Activated T-cell treated with anti-CD3 and anti-CD28 coated beads, Interleukin-2, amount 50 U/mL, for 48 hours (primary cell): ENCODE results near the gene SH3BP5L.

ENCODE experiments used
- DNase-seq, 2 experiments: peaks; one replicate each; pipeline ENCODE4 v3.0.0-alpha.2; 2020

SH3BP5L gene

DNA sequence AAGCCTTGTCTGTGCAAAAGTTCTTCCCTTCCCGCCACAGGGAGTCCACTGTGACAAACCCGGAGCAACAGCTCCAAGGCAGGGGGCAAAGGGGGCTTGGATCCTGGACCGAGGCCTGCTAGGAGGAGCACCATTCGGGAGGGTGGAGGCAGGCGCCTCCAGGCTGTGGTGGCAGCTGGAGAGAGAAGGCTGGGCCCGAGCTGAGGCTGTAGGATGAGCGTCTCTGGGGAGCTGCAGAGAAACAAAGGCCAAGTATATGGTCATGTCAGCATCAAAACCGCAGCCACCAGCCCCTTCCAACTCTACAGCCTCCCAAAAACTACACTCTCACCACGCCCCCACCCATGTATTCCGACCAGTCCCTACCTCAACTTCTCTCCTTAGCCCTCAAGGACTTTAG is 579 bp downstream of the SH3BP5L start:
- no peak for DNase-seq

DNA sequence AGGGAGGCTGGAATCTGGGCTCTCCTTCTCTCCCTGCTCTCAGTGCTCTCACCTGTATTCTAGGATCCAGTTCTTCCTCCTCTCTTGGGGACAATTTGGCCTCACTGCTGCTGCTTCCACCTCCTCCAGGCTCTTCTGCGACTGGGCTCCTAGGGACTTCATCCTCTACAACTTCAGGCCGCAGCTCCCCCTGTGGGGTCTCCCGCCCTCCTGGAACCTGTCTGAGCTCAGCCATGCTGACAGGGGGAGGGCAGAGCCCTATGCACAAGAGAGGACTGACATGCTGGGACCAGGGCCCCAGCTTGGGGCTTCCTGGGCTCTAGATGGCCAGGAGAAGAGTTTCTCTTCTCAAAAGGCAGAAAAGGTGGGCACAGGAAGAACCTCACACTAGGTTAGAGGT is 1.0 kb downstream of the SH3BP5L start:
- no peak for DNase-seq

DNA sequence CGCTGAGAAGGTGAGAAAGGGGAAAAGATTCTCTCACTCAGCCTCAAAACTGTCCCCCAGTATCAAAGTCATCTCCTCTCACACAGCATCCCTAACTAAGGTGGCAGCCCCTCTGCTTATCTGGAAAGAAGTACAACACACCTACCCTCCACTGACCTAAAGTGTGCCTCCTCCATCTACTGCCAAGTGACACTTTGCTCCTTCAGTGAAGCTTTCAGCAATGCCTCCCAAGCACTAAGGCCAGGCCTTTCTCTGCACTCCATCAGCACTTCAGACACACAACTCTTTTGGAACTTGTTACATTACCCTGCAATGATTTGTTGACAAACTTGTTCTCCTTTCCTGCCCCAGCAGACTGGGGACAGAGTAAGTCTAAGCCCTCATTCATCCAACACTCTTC is 1.4 kb downstream of the SH3BP5L start:
- DNase-seq = no peak

DNA sequence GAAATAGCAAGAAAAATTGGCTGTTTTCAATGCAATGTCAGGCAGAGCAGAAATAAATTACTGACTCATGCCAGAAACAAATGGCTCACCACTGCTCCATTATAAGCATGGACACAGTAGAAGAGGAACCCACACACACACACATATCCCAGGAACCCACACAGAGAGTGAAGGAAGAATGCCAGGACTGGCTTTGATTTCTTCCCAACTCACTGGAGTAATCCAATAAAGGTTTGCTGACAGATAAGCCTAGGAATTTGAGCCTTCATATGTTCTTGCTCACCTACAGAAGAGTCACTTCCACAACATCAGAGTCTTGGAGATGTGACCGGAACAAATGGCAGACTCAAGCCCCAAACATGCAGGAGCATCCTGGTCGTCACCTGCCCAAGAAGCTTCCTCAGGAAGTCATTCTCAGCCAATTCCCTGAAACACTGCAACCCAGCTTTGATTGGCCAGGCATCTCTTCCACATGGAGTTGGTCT is 2.2 kb downstream of the SH3BP5L start:
- no peak for DNase-seq

DNA sequence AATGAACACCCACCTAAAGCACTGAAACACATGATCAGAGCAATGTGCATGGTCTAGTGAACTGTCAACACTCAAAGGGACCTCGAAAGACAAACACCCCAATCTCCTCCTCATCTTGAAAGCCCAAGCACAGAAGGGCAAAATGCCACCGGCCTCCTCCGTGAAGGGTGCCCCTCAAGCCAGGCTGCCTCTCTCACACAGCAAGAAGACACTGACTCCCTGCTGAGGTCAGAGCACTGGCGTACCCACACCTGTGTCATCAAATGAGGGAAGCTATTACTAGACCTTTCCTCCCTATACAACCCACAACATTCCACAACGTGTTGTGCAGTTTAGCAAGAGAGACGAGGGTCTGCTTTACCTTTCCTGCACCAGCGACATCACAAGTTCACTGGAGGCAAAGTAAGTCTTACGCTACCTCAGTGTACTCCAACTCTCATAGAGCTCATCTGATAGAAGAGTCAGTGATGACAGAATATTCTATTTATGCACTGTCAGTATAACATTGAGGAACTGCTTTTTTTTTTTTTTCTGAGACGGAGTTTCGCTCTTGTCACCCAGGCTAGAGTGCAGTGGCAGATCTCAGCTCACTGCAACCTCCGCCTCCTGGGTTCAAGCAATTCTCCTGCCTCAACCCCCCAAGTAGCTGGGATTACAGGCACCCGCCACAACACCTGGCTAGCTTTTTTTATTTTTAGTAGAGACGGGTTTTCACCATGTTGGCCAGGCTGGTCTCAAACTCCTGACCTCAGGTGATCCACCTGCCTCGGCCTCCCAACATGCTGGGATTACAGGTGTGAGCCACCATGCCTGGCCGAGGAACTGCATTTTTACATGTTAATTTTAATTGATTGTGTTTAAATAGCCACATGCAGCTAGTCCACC is 3.3 kb downstream of the SH3BP5L start:
- DNase-seq = peak; percentile 13 to 16

DNA sequence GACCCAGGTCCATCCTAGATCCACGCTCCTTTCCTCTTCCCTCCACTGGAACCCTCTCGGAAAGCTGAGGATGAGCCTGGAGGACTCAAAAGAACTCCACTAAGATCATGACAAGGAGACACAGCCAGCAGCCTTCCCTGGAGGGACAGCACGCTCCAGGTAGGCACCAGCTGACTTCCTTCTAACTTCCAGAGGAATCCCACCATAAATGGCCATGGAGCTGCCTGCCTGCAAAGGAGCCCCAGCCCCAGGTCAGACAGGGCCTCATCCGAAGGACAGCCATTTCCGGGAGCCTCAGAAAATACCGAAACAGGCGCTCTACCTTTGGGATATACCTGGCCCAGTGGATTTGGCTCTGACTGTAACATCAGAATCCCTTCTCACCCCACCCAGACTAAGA is 4.1 kb downstream of the SH3BP5L start:
- peak in 1 of 2 experiments; percentile 12 for DNase-seq

DNA sequence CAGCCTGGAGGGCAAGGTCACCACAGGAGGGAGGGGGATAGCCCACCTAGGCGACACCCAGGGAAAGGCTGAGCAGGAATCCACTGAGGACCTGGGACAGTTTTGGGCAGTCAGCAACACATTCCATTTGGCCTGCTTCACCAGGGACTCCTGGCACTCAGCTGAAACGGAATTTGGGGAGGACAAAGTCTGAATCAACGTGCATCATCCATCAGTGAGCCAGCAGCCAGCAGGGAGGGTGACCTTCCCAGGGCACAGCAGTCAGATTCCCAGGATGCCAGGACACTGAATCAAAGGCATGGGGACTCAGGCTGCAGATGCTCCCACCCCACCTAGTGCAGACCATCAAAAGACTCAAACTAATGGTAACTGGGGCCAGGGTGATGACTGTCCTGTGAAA is 4.6 kb downstream of the SH3BP5L start:
- peak in 1 of 2 experiments; percentile 10 for DNase-seq

DNA sequence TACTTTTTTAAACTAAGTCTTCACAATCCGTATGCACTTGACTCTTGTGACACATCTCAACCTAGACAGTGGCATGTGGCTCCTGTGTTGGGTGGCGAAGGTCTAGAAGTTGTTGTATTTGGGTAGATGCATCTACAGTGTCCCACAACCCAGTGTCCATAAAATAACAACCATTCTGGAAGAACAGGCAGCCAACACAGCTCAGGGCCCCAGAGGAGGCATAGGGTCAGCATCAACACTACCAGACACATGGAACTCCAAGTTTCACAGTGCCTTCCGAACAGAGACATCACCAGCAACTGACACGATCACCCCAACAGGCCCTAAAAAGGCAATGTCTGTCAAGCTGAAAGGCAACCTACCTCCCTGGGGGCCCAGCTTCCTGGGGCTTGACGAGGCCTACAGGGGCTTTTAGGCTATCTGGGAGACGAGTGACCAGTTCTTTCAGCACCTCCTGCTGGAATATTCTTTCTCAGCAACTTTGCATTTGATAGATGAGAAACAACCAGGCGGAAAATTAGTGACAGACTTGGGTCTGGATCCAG is 5.6 kb downstream of the SH3BP5L start:
- DNase-seq = peak in 1 of 2 experiments; percentile 13

DNA sequence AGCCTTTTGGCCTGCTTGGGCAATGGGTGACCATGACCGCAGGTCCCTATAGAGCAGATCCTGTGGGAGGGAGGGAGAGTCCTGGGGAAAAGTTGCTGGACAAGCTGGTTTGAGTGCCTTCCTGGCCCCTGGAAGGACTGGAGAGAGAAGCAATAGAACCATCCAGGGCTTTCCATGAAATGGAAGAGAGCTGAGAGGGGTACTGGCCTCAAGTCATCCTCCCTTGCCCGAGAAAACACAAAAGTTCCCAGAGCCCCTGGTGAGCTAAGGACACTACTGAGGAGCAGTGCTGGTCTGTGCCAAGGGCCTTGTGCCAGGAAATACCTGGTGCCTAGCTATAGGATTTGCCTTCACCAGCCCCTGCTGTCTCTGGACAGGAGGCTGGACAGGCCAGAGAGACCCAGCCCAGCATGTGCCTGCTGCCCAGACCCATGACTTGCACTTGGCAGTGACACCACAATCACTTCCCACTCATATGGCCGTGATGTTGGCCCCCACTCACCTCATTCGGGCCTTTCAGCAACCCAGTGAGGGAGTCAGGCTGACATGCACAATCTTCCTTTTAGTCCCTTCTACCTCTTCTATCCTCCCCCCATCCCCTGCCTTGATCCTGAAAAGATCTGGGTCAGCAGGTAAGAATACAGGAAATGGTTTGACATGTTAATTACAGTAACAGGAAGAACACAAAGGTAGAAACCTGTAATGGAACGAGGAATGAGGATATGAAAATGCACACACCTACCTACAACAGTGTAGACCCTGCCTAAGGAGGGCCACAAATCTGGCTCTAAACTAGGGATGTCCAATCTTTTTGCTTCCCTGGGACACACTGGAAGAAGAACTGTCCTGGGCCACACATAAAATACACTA is 7.0 kb downstream of the SH3BP5L start:
- DNase-seq = peak; percentile 14 to 19

DNA sequence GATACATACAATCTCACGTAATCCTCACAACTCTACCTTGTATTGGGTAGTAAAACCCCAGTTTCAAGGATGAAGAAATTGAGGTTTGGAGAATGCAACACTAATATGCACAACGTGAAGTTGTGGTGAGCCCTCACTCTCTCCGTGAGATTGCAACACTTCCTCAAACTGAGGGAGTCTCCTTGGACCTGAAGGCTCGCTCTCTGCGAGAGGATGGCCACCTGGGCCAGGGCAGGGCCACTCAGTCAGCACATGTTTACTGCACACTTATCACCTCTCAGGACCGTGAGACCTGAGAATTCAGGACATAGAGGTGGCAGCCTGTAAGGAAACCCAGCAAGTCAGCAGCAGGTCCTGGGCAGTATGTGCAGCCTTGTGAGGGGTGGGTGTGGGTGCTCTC is 8.7 kb downstream of the SH3BP5L start:
- no peak for DNase-seq

DNA sequence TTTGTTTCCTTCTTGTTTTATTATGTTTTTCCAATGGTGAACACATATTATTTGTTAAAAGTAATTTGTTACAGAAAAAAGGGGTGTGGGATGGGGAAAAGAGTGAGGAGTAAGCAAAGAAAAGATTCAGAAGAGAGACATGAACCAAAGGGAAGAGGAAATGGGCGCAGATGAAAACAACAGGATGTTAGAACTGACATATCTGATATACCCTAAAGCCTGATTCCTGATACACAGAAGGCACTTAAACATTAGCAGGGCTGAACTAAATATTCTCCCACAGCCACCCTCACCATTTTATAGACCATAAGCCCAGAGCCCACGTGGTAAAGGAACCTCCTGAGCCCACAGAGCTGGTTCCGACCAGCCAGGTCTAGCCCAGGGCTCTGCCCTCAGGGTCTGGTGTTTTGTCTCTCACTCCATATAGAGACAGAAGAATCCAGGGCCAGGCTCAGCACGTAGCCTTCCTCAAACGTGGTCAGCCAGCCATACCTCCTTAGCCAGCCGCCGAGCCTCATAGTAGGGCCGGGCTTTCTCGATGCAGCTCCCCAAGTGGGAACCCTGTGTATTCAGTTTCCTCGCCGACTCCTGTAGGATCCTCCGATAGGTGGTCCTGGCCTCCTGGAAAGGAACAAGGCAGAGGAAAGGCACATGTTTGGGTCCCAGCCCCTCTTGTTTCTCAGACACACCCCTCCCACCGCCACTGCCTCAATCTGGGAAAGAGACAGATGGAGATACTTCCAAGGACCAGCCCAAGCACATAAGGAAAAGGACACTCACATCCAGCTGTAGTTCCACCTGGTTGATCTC is 9.5 kb downstream of the SH3BP5L start:
- no peak for DNase-seq

DNA sequence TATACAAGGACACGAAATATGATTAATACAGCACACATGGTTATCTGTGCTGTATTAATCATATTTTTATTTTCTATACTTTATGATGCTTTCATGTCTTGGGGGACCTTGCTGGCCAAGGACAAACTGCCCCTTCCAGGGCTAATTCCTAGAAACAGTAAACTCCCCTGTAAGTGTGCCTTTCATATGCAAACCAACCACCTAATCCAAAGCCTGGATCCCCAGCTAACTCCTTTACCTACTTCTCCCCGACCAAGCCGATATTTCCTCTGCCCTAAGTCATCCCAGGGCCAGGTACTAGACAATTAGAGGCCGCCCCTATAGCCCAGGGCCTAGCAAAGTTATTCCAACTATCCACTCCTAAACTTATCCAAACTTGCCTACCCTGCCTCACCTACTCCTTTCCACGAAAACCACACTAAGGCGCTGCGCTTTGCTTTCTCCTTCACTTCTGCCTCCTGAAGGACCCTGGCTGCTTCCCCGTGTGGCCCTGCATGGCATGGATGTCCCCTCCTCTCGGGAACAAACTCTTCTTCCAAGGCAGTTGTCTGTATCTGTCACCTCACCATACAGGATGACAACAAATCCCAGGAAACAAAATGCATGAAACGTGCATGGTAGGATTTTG is 10.2 kb downstream of the SH3BP5L start:
- DNase-seq = no peak

DNA sequence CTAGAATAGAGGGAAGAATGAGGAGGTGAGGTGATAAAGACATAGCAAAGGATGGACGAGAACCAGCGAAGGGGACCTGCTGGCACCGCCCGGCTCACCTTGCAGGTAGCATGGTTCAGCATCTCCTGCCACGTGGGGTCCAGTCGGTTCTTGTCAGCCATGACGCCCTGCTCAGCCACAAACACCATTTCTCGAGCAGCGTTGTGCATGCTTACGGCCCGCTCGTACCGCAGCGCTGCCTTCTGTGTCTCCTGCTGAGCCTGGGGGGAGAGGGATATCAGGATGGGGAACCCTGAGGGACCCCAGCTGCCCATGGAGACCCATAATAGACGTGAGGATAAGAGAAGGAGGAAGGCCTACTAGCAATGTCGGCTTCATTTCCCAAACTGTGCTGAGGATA is 11.4 kb downstream of the SH3BP5L start:
- no peak for DNase-seq

DNA sequence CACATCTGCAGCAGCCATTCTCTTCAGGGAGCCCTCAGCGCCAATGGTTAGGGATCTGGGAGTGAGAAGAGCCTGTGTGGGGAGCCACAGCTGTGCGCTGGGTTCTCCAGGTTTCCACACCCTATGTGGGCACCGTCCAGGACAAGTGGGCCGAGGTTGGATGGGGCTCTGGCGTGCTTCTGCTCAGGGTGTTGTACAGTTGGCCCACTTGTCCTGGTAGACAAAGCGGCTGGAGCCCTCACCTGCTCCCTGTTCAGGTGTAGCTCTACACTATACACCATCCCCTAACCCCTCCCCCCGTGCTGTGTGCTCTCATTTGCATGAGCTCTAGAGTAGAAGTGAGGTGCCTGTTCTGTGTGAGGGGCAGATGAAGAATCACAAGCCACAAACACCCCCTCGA is 12.2 kb downstream of the SH3BP5L start:
- DNase-seq = no peak

DNA sequence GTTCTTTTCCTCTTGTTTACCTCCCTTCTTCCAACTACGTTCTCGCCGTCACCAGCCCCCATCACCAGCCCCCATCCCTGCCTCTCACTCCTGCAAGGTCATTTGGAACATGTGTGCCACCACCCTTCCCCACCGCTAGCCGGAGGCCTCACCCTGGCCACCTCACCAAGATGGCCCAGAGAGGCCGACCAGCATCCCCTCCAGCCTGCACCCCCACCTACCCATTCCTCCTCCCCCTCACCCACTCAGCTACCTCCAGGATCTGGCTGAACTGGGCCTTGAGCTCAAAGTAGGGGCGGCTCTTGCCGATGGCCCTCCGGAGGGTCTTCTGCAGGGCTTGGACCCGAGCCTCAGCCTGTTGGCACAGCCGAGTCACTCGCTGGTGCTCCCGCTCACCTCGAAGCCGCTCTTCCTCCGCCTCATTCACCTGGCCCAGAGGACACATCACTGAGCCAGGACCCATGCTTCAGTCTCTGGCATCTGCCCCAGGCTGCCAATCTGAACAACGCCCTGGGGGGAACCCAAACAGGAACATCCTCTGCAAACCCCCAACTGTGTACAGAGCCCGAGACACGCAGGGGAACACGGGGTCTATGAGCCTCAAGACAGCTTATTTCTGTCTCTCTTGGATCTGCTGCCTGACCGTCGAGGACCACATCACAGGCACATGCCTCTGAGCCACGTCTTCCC is 12.8 kb downstream of the SH3BP5L start:
- DNase-seq = no peak

DNA sequence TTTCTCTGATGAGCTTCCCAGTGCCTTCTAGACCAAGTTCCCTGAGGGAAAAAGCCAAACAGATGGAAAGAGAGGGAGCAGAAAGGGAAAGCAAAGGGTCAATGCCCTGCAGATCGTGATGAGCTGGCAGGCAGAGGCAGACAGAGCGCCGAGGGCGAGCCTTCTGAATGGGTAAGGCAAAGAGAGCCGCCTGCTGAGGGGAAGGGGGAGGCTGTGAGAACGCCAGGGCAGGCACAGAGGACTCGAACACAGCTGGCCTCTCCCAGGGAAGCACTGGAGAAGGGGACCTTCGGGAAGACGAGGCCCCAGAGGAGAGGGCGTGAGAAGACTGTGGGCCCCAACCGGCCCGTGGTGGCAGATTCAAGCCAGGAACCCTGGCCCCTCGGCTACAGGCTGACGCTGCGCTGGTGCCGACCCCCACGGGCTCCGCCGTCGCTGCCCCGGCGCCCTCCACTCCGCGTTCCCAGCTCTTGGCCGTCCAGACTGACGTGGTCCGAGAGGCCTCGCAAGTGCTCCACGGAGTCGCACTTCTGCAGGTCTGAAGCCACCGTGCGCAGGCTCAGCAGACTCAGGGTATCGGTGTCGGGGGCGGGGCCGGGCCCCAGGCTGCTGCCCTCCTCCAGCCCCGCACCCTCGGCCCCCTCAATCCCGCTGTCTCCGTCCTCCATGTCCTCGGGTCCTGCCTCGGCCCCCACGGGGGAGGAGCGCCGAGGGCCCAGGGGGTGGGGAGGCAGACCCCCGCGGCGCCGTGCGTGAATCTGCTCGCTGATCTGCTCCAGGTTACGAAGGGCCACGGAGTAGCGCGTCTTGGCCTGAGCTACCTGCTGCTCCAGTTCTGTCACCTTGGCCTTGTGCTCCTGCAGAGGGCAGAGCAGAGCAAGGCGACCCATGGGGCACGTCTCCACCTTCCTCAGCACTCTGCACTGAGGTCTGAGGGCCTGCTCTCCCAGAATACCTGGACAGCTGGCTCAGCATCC is 13.9 kb downstream of the SH3BP5L start:
- DNase-seq = no peak

DNA sequence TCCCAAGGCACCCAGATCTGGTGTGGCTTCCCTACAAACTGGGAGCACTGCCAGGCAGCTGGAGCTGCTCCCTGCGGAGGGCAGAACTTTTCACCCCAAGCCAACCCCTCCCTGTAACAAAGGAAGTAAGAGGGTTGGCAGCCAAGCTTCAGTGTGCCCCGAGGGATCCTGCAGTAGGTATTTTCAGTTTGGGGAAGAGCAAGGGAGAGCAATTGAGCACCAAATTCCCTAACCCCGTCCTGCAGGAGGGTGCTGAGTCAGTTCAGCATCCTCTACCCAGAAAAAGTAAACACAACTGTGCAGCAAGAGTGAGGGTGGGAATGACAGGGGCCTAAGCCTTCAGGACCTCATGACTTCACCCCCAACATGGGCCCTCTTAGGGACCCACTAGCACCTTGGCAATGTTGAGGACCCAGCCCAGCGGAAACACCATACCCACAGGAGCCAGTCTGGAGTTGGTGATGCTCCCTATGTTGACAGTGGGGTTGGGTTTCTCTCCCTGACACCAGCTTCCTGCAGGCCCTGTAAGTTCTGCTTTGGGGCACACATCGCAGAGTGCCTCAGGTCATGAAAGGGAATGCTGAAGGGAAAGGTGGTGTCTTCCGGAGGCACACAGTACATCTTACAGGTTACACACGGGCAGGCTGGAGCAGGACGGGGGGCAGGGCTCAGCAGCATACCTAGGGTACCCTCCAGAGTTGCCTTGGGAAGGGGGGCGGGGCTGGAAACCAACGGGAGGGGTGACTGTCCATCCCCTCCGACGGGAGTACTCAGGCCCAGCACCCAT is 14.8 kb downstream of the SH3BP5L start:
- DNase-seq = no peak

DNA sequence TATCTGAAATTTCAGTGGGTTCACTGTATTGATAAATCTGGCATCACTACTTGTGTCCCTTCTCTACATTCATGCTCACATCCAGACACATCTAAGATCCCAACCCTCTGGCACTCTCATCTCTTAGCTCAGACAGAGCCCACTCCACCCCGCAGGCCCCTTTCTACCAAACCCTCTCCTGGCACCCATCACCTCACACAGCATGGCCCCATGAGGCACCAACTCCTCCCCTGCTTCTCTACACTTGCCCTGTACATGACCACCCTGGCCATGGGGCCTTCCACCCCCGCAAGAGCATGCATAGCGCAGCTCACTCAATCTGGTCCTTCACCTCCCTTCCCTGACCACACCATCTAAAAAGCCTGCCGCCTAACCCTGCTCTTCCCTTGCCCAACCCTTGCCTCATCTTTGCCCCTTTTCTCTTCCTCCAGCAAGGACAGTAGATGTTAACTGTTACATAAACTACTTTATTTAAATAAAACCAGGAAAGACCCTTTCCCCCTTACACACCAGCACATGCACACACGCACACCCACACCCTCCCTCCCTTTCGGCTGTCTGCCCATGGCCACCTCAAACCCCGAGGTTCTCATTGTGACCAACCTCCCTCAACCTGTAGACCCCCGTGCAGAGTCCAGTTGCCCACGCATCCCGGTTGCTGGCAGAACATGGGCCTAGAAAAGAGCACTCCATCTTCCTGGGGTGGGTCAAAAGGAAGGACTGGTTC is 15.6 kb downstream of the SH3BP5L start:
- no peak for DNase-seq

DNA sequence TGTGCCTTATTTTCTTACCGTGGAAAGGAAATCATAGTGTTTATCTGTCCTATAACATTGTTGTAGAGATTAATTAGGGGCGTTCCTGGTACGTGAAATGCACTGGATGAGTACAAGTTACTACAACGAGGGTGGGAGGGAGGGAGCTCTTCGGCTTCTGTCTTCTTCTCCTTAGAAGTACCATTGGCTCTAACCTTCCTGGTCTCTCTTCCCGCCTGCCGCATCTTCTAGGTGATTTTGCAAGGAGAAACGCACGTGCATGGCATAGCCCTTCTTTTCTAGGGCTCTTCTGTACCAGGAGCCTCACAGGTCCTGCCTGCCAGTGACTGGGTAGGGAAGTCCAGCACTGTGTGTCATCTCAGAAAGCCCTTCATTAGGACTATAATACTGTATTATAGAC is 16.8 kb downstream of the SH3BP5L start:
- DNase-seq = no peak
